H1 (cell line): Measurements from ENCODE around the gene CBLB. TPM values are rescaled to one million over a fixed set of nuclear protein-coding genes. Genes with fewer than 3 reads are reported as not detected.

ENCODE experiments used
- CTCF ChIA-PET: fragments of 300-600 bp; sonication (Branson Sonifier 250); formaldehyde crosslinking; loops from one replicate; lab custom pipeline; 2021; ENCODE audit not compliant: partially characterized antibody; lab: Charles Lee
- POLR2A ChIA-PET: fragments of 300-600 bp; sonication (Branson Sonifier 250); formaldehyde crosslinking; loops from one replicate; lab custom pipeline; 2021; ENCODE audit warnings: inconsistent platforms; ENCODE audit not compliant: partially characterized antibody; lab: Charles Lee
- DNase-seq, 2 experiments: peaks; one replicate each; pipeline versions ENCODE4 v3.0.0 to v3.0.0-alpha.2; 2010 to 2022; ENCODE audit warnings: low spot score in 2 of 2, low read depth in 1 of 2, mixed read lengths in 1 of 2
- FAIRE-seq: peaks from 2 replicates; lab custom pipeline; 2011; peaks lifted over from hg19 to GRCh38; lab: Jason Lieb, UNC
- H2AFZ ChIP-seq: 2 replicates; pipeline ENCODE4 v1.8.1; 2012; ENCODE audit warnings: low read length, inconsistent platforms
- H2AK5ac ChIP-seq: 2 replicates; pipeline ENCODE4 v1.6.1; 2013; ENCODE audit warnings: low read depth, low read length
- H2BK120ac ChIP-seq: replicated peaks from 2 replicates; pipeline ENCODE3; 2013; ENCODE audit warnings: low read depth, low read length, inconsistent platforms
- H2BK12ac ChIP-seq: 2 replicates; pipeline ENCODE4 v1.6.1; 2013; ENCODE audit warnings: low read depth, low read length
- H2BK15ac ChIP-seq: 2 replicates; pipeline ENCODE4 v1.6.1; 2013; ENCODE audit warnings: low read length
- H2BK20ac ChIP-seq: 2 replicates; pipeline ENCODE4 v1.6.1; 2013; ENCODE audit warnings: low read length
- H2BK5ac ChIP-seq: 2 replicates; pipeline ENCODE4 v1.6.1; 2013; ENCODE audit warnings: low read depth, low read length
- H3K14ac ChIP-seq: 2 replicates; pipeline ENCODE4 v1.6.1; 2013; ENCODE audit warnings: inconsistent platforms; ENCODE audit not compliant: insufficient read length
- H3K18ac ChIP-seq: 2 replicates; pipeline ENCODE4 v1.6.1; 2013; ENCODE audit warnings: low read length; ENCODE audit errors: extremely low read depth
- H3K23ac ChIP-seq: 2 replicates; pipeline ENCODE4 v1.6.1; 2013; ENCODE audit warnings: inconsistent platforms; ENCODE audit not compliant: insufficient read length
- H3K23me2 ChIP-seq: 2 replicates; pipeline ENCODE4 v1.6.1; 2013; ENCODE audit warnings: low read depth, low read length
- H3K27ac ChIP-seq: 2 replicates; pipeline ENCODE4 v1.6.1; 2011; ENCODE audit warnings: low read depth, low read length, inconsistent platforms
- H3K27me3 ChIP-seq, 4 experiments: replicated peaks in 1 of 4; 1 replicate in 1 of 4; 2 replicates in 3 of 4; pipeline versions ENCODE4 v1.6.1 to v1.8.1; 2011 to 2013; ENCODE audit warnings: low read length in 3 of 4, mild to moderate bottlenecking in 3 of 4, inconsistent platforms in 2 of 4, mixed read lengths in 2 of 4, moderate library complexity in 1 of 4; ENCODE audit not compliant: control insufficient read depth in 3 of 4, insufficient read depth in 3 of 4; ENCODE audit errors: extremely low read depth in 1 of 4
- H3K36me3 ChIP-seq, 4 experiments: 2 replicates each; pipeline versions ENCODE4 v1.6.1 to v1.8.1; 2011 to 2013; ENCODE audit warnings: mild to moderate bottlenecking in 4 of 4, low read length in 3 of 4, moderate library complexity in 2 of 4, control low read depth in 1 of 4, inconsistent platforms in 1 of 4; ENCODE audit not compliant: insufficient read depth in 4 of 4, control insufficient read depth in 2 of 4
- H3K4ac ChIP-seq: replicated peaks from 2 replicates; pipeline ENCODE3; 2013; ENCODE audit warnings: low read length, low read depth, mixed read lengths, inconsistent platforms; ENCODE audit not compliant: insufficient read length
- H3K4me1 ChIP-seq, 4 experiments: replicated peaks in 1 of 4; 1 replicate in 1 of 4; 2 replicates in 3 of 4; pipeline versions ENCODE4 v1.6.1 to v1.8.1; 2011 to 2013; ENCODE audit warnings: low read length in 3 of 4, inconsistent platforms in 2 of 4, mixed read lengths in 1 of 4; ENCODE audit not compliant: insufficient read depth in 4 of 4, control insufficient read depth in 3 of 4
- H3K4me2 ChIP-seq, 2 experiments: 2 replicates each; pipeline versions ENCODE4 v1.6.1 to v1.8.1; 2011 to 2013; ENCODE audit warnings: low read depth in 2 of 2, low read length in 2 of 2, control low read depth in 1 of 2, inconsistent platforms in 1 of 2, mild to moderate bottlenecking in 1 of 2; ENCODE audit not compliant: insufficient read depth in 1 of 2
- H3K4me3 ChIP-seq, 4 experiments: fragments of 200-600, 300-600 bp in 1 of 4; sonication (generic), shearing (Covaris generic), sonication (Bioruptor Twin) in 1 of 4; 2 replicates each; pipeline versions ENCODE4 v1.5.1 to v1.8.1; 2011 to 2016; ENCODE audit warnings: low read length in 4 of 4, low read depth in 3 of 4, control low read depth in 2 of 4, inconsistent platforms in 2 of 4, mild to moderate bottlenecking in 2 of 4, mixed read lengths in 1 of 4, moderate library complexity in 1 of 4; ENCODE audit not compliant: insufficient read depth in 2 of 4; ENCODE audit errors: extremely low read depth in 1 of 4
- H3K56ac ChIP-seq: replicated peaks from 2 replicates; pipeline ENCODE3; 2013; ENCODE audit warnings: low read depth, mild to moderate bottlenecking, mixed read lengths, low read length, inconsistent platforms; ENCODE audit not compliant: insufficient read length
- H3K79me1 ChIP-seq: 2 replicates; pipeline ENCODE4 v1.6.1; 2013; ENCODE audit warnings: low read depth, low read length, control low read depth
- H3K79me2 ChIP-seq, 2 experiments: 2 replicates each; pipeline versions ENCODE4 v1.6.1 to v1.8.1; 2012 to 2013; ENCODE audit warnings: low read length in 2 of 2, mild to moderate bottlenecking in 2 of 2, inconsistent platforms in 1 of 2; ENCODE audit not compliant: insufficient read depth in 2 of 2, control insufficient read depth in 1 of 2
- H3K9ac ChIP-seq, 4 experiments: replicated peaks in 1 of 4; 1 replicate in 1 of 4; 2 replicates in 3 of 4; pipeline versions ENCODE4 v1.6.1 to v1.8.1; 2011 to 2013; ENCODE audit warnings: low read depth in 3 of 4, low read length in 3 of 4, control low read depth in 2 of 4, mild to moderate bottlenecking in 2 of 4, moderate library complexity in 2 of 4, inconsistent platforms in 1 of 4; ENCODE audit errors: extremely low read depth in 1 of 4
- H3K9me3 ChIP-seq, 2 experiments: 2 replicates each; pipeline versions ENCODE4 v1.6.1 to v1.8.1; 2012 to 2013; ENCODE audit warnings: mild to moderate bottlenecking in 2 of 2, moderate library complexity in 2 of 2, control low read depth in 1 of 2, inconsistent platforms in 1 of 2, low read depth in 1 of 2, low read length in 1 of 2, mixed read lengths in 1 of 2; ENCODE audit not compliant: insufficient read depth in 2 of 2
- H4K20me1 ChIP-seq, 2 experiments: replicated peaks in 1 of 2; 2 replicates each; pipeline versions ENCODE3 to v1.8.1; 2011 to 2013; ENCODE audit warnings: inconsistent platforms in 2 of 2, low read length in 2 of 2, mild to moderate bottlenecking in 1 of 2; ENCODE audit not compliant: insufficient read depth in 2 of 2, control insufficient read depth in 1 of 2
- H4K5ac ChIP-seq: 2 replicates; pipeline ENCODE4 v1.6.1; 2013; ENCODE audit warnings: low read length, low read depth, mixed read lengths, inconsistent platforms; ENCODE audit not compliant: insufficient read length
- H4K8ac ChIP-seq: 2 replicates; pipeline ENCODE4 v1.8.0; 2013; ENCODE audit warnings: mild to moderate bottlenecking, moderate library complexity, low read length, inconsistent platforms; ENCODE audit not compliant: insufficient read depth; ENCODE audit errors: extremely low read depth
- H4K91ac ChIP-seq: replicated peaks from 2 replicates; pipeline ENCODE3; 2013; ENCODE audit warnings: low read length, mixed read lengths, inconsistent platforms; ENCODE audit not compliant: insufficient read length
- WGBS, 2 experiments: shearing (Covaris generic) in 1 of 2; methylation state at CpG; one replicate each; pipeline versions ENCODE4 v1.1.6 to v1.1.7; 2013 to 2015; ENCODE audit warnings: low lambda C conversion rate in 2 of 2, mixed read lengths in 2 of 2, inconsistent platforms in 1 of 2, low coverage in 1 of 2, missing lambda C conversion rate in 1 of 2; ENCODE audit not compliant: insufficient replicate concordance in 2 of 2, insufficient coverage in 1 of 2, insufficient read length in 1 of 2; ENCODE audit errors: extremely low coverage in 1 of 2, missing lambda C conversion rate in 1 of 2; 5-methylcytosine and 5-hydroxymethylcytosine counted together
- polyA plus RNA-seq, 7 experiments: library from polyadenylated mRNA; depleted of rRNA in 3 of 7; stranded (reverse) in 5 of 7; unstranded in 2 of 7; fragments of >200 nt in 5 of 7; fragments of 200-250 nt in 2 of 7; gene quantifications; 1 replicate in 5 of 7; 2 replicates in 1 of 7; 4 replicates in 1 of 7; pipeline versions ENCODE4 v1.2.1 to v1.2.3, GENCODE V29; 2011 to 2013; ENCODE audit warnings: missing spikeins in 2 of 7, mixed read lengths in 2 of 7
- total RNA-seq: library from RNA; stranded (reverse); fragmentation: NEBNext Ultra II Directional; extraction: Animal tissue kit (Norgen Biotek cat#: 25700); gene quantifications from 2 replicates; pipeline ENCODE4 v1.2.1, GENCODE V29; 2021

The CBLB gene
- total and polyA plus RNA-seq, 2 of the 8 experiments (the other 6 are each of a cell fraction or from before 2014, with no cell fraction given): 14.5 to 26.0 TPM

DNA sequence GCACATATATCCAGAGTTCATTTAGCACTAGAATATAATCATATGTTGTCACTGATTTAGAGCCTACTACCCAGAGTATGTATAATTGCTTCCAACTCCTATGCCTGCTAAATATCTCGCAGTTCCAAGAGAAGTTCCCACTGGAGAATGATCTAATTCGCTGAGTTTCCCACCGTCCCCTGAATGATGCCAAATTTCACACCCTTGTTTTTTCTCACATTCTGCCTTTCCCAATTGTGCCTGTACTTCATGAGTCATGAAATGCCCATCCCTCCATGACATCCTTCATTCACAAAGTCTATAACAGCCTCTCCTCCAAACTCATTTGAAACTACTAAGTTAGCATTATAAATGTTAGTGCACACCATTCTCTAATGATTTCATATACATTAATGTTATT, 177.2 kb downstream of the CBLB start:
- H4K91ac ChIP-seq: no peak overlapping the region
- no peak for DNase-seq
- H3K4me3 ChIP-seq: no peak overlapping the region
- H2BK15ac ChIP-seq: no peak overlapping the region
- no peaks in the 10 kb centered on the region for H3K79me1 ChIP-seq
- H3K9me3 ChIP-seq: no peaks in the 10 kb centered on the region
- no peak overlapping the region for H3K27ac ChIP-seq
- H2BK5ac ChIP-seq: no peak overlapping the region
- H4K20me1 ChIP-seq: no peaks in the 10 kb centered on the region
- H4K8ac ChIP-seq: no peak overlapping the region
- no peak overlapping the region for H4K5ac ChIP-seq
- no peak overlapping the region for H2BK12ac ChIP-seq
- H3K4ac ChIP-seq: no peak overlapping the region
- H3K14ac ChIP-seq: no peak overlapping the region
- H3K23me2 ChIP-seq: no peaks in the 10 kb centered on the region
- no peak overlapping the region for H3K23ac ChIP-seq
- H2AK5ac ChIP-seq: no peak overlapping the region
- CTCF ChIA-PET: no interaction called here
- POLR2A ChIA-PET: no interaction called here
- H2BK120ac ChIP-seq: no peak overlapping the region
- H3K79me2 ChIP-seq: no peaks in the 10 kb centered on the region
- H3K4me1 ChIP-seq: no peaks in the 10 kb centered on the region
- H3K56ac ChIP-seq: no peak overlapping the region
- no peak overlapping the region for H2AFZ ChIP-seq
- H2BK20ac ChIP-seq: no peak overlapping the region
- 96% methylated on average over 3 of the region's 3 CpGs; no CpG with 5 or more reads in 1 of the 2 experiments for WGBS, 2 experiments
- H3K9ac ChIP-seq: no peak overlapping the region
- H3K4me2 ChIP-seq: no peak overlapping the region
- no peaks in the 10 kb centered on the region for H3K27me3 ChIP-seq
- FAIRE-seq: no peak
- peaks cover 0 to 16% (median 4%) of the 10 kb centered on the region in 4 experiments; a peak in 3 of 8 replicates for H3K36me3 ChIP-seq
- no peak overlapping the region for H3K18ac ChIP-seq
